Activated CD8-positive, alpha-beta memory T cell treated with anti-CD3 and anti-CD28 coated beads, Interleukin-2, amount 50 U/mL, for 4 hours (primary cell): ENCODE results near the gene AKAP8.
"Not testable (repeated sequence)": the region's sequence is repeated elsewhere in the genome, so short reads cannot be mapped to it uniquely, and the experiment has no call there.

Experiments
- DNase-seq: peaks from one replicate; pipeline ENCODE4 v3.0.0-alpha.2; 2020

AKAP8 gene

GRCh38 chr19:15371786-15372380 lies 7.7 kb downstream of the AKAP8 start:
- no peak for DNase-seq

DNA sequence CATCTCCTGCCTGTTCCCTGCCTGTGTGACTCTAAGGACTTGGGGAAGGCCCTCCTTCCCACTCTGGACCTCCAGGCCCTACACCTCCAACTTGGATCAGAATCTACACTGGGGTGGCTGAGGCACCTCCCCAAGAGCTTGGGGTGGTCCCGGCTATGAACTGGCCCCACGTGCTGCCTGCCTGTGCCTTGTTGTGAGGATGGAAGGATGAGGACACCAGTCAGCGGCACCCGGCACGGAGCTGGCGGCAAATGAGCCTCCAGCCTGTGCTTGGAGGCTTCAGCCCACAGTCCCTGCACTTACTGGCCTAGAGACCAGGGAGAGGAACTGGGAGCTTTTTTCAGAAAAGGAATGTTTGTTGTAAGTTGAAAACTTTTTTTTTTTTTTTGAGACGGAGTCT lies 8.5 kb downstream of the AKAP8 start:
- DNase-seq = no peak

DNA sequence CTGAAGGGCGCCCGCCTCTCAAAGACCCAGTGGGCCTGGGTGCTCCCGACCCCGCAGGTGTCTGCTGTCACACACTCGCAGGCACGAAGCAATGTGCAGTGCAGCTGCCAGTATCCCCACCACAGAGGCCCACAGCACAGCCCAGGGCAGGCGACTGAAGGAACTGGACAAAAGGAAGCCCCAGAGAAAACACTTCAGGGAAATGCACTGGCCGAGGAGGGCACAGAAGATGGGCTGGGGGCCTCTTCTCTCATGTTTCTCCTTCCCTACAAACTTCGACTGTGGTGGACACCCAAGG lies 10.0 kb downstream of the AKAP8 start:
- DNase-seq = no peak

- no peak for DNase-seq
Measured at GRCh38 chr19:15368798-15369593, 10.6 kb downstream of the AKAP8 start.

DNA sequence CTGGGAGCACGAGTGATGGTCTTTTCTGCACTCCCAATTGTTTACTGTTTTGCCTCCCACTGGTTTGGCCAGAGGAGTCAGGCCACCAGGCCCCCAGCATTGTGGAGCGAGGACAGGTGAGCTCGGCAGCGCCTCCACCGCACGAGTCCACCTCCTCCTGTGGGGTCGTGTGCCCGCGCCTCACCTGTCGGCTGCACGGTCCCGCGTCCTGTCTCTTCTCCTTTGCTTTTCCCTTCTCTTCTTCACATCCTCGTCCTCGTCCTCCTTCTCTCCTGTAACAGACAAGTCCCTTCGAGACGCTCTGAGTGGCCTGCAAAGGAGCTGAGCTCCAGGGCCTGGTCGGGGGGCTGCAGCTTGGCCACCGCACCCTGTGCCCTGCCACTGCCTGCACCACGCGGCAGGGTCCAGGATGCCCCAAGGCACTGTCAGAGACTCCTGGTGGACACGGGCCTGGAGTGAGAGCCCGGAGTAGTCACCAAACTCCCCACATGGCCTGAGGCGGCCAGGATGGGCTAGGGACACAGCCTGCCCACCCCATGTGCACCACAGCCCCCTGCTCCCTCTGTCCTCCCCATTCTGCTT lies 11.4 kb downstream of the AKAP8 start:
- no peak for DNase-seq

- no peak for DNase-seq
Measured at GRCh38 chr19:15367439-15367838, 12.1 kb downstream of the AKAP8 start.

DNA sequence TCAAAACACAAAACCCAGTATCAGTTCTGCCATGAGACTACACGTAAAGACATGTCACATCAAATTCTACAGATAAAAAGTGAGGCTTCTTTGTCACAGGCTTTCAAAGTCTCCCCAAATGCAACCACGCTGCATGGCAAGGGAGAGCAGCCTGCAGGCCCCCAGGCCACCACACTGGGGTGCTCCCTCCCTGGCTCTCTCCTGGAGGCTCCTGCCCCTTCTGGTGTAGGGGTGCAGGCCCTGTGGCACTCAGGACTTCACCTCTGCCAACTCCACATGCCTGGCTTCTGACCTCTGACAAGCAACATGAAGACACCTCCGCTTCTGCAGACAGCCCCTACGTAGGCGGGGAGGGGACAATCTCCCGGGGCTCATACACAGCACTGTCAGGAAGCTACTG lies 14.3 kb downstream of the AKAP8 start:
- no peak for DNase-seq

- not testable (repeated sequence) for DNase-seq
Measured at GRCh38 chr19:15363791-15364190, 15.8 kb downstream of the AKAP8 start.

DNA sequence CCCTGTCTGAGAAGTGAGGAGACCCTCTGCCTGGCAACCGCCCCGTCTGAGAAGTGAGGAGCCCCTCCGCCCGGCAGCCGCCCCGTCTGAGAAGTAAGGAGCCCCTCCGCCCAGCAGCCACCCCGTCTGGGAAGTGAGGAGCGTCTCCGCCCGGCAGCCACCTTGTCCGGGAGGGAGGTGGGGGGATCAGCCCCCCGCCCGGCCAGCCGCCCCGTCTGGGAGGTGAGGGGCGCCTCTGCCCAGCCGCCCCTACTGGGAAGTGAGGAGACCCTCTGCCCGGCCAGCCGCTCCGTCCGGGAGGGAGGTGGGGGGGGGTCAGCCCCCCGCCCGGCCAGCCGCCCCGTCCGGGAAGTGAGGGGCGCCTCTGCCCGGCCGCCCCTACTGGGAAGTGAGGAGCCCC lies 16.5 kb downstream of the AKAP8 start:
- not testable (repeated sequence) for DNase-seq

- not testable (repeated sequence) for DNase-seq
Measured at GRCh38 chr19:15360015-15360414, 19.6 kb downstream of the AKAP8 start.

GRCh38 chr19:15358918-15359317 lies 20.7 kb downstream of the AKAP8 start:
- no peak for DNase-seq

- DNase-seq = no peak
Measured at GRCh38 chr19:15357906-15358305, 21.7 kb downstream of the AKAP8 start.

- no peak for DNase-seq
Measured at GRCh38 chr19:15354566-15355296, 24.9 kb downstream of the AKAP8 start.

DNA sequence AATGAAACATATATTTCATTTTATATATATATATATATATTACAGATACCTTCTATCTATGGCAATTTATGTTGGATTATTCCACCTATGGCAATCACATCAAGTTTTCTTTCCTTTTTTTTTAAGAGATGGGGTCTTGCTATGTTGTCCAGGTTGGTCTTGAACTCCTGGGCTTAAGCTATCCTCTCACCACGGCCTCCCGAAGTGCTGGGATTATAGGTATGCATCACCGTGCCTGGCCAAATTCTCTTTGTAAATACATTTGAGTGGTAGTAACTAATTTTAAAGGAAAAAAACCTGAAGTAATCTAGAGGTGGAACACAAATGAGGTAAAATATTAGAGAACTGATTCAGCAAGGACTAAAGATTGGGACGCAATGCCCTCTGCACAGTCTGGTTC lies 25.7 kb downstream of the AKAP8 start:
- no peak for DNase-seq

- DNase-seq = not testable (repeated sequence)
Measured at GRCh38 chr19:15352535-15352934, 27.1 kb downstream of the AKAP8 start.

DNA sequence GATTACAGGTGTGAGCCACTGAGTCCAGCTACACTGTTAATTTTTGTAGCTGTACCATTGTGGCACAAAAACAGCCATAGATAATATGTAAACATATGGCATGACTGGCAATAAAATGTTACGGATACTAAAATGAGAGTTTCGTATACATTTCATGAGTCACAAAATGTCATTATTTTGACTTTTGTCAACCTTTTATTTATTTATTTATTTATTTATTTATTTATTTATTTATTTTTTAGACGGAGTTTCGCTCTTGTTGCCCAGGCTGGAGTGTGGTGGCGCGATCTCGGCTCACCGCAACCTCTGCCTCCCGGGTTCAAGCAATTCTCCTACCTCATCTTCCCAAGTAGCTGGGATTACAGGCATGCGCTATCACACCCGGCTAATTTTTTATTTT lies 38.3 kb downstream of the AKAP8 start:
- DNase-seq = not testable (repeated sequence)

GRCh38 chr19:15340086-15340485 lies 39.5 kb downstream of the AKAP8 start:
- DNase-seq = no peak

DNA sequence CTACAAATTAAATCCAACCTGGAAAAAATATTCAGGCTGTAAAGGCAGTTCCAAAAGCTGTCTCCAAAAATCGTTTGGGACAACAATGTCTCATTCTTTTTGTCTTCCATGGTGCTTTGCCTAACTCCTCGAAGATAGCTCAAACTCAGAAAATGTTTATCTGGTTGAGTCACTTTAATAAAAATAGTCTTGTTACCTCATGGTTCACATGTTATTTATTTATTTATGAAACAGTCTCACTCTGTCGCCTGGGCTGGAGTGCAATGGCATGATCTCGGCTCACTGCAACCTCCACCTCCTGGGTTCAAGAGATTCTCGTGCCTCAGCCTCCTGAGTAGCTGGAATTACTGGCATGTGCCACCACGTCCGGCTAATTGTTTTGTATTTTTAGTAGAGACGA lies 42.4 kb downstream of the AKAP8 start:
- DNase-seq = no peak

DNA sequence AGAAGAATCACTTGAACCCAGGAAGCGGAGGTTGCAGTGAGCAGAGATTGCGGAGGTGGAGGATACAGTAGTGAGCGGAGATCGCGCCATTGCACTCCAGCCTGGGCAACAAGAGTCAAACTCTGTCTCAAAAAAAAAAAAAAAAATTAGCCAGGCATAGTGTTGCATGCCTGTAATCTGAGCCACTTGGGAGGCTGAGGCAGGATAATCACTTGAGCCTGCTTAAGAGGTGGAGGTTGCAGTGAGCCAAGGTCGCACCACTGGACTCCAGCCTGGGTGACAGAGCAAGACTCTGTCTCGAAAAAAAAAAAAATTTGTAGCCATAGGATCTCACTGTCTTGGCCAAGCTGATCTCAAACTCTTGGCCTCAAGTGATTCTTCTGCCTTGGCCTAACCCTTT lies 43.6 kb downstream of the AKAP8 start:
- DNase-seq = not testable (repeated sequence)

- peak; percentile 77 for DNase-seq
Measured at GRCh38 chr19:15332311-15332996, 47.1 kb downstream of the AKAP8 start, which contains the start of gene BRD4. Gene BRD4 (minus strand): TSS chr19:15332539. CDS start chr19:15273099, 59,440 bp downstream.

DNA sequence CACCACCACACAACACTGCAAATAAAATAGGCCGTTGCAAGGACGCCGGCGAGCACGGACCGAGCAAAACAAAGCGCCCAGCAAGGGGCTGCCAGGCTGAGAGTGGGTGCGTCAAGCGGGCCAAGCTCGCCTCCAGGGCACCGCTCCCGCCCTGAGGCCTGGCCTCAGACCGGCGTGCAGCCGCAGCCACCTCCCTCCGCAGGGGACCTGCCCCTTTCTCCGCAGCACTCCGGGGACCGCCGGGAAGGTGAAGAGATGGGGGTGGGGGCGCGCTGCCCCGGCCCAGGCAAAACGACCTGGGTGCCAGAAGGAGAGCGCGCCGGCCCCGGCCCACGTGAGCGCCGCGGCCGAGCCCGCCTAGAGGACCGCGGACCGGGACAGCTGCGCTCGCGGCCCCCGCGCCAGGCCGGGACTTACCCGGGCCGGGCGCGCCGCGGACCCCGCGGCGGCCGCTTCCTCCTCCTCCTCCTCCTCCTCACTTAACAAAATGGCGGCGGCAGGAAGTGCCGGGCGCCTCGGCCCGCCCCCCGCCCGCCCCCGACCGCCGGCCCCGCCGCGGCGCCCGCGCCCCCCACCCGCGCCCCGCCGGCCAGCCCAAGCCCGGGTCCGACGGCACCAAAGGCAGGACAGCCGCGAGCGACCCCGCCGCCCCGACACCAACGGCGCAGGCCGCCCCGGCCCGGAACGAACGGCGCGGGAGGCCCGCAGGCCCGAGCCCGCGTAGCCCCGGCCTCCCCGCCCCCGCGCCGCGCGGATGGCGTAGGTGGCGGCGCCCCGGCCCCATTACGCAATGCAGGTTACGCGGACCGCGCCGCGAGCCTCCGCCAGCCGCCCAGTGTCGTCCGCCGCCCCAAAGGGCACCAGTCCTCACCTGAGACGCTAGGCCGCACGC lies 47.9 kb downstream of the AKAP8 start:
- peak; percentile 71 for DNase-seq
